Neural cell (in vitro differentiated cells): ENCODE results near the gene ARHGEF16. TPM values are rescaled to one million over a fixed set of nuclear protein-coding genes. Genes with fewer than 3 reads are reported as not detected.

Source experiments
- H2AFZ ChIP-seq: fragments of 200-600, 300-800 bp; sonication (generic), shearing (Covaris generic); 2 replicates; pipeline ENCODE4 v1.6.0; 2014; ENCODE audit warnings: low read depth, mild to moderate bottlenecking, antibody characterized with exemption, low read length, moderate library complexity
- H3F3A ChIP-seq: fragments of 200-600 bp; shearing (Covaris generic); 2 replicates; pipeline ENCODE4 v1.6.1; 2016; ENCODE audit warnings: mild to moderate bottlenecking, moderate library complexity, mixed read lengths, antibody characterized with exemption, low read length; ENCODE audit not compliant: insufficient read depth, poor library complexity, severe bottlenecking
- H3K27ac ChIP-seq: fragments of 200-600, 300-800 bp; sonication (generic), shearing (Covaris generic); 2 replicates; pipeline ENCODE4 v1.5.1; 2014; ENCODE audit warnings: mild to moderate bottlenecking, low read length, moderate library complexity
- H3K27me3 ChIP-seq: fragments of 300-800, 200-600 bp; sonication (generic), shearing (Covaris generic); 2 replicates; pipeline ENCODE4 v1.6.0; 2014; ENCODE audit warnings: mild to moderate bottlenecking, low read depth, low read length, moderate library complexity; ENCODE audit not compliant: insufficient read depth
- H3K36me3 ChIP-seq: fragments of 300-800, 200-600 bp; sonication (generic), shearing (Covaris generic); 2 replicates; pipeline ENCODE4 v1.5.1; 2014; ENCODE audit warnings: mild to moderate bottlenecking, antibody characterized with exemption, low read length, moderate library complexity; ENCODE audit not compliant: insufficient read depth
- H3K4me2 ChIP-seq: fragments of 300-800, 200-600 bp; sonication (generic), shearing (Covaris generic); 2 replicates; pipeline ENCODE4 v1.6.0; 2014; ENCODE audit warnings: mild to moderate bottlenecking, low read length
- H3K4me3 ChIP-seq: fragments of 300-800, 200-600 bp; sonication (generic), shearing (Covaris generic); 2 replicates; pipeline ENCODE4 v1.5.1; 2014; ENCODE audit warnings: mild to moderate bottlenecking, low read length, moderate library complexity
- H3K79me2 ChIP-seq: fragments of 200-600 bp; shearing (Covaris generic); replicated peaks from 2 replicates; pipeline ENCODE4 v1.6.0; 2014; ENCODE audit warnings: mild to moderate bottlenecking, low read length, moderate library complexity; ENCODE audit not compliant: insufficient read depth
- H3K9ac ChIP-seq: fragments of 300-800, 200-600 bp; sonication (generic), shearing (Covaris generic); 2 replicates; pipeline ENCODE4 v1.6.1; 2016; ENCODE audit warnings: mild to moderate bottlenecking, low read length, mixed read lengths
- H3K9me2 ChIP-seq: fragments of 200-600 bp; shearing (Covaris generic); 2 replicates; pipeline ENCODE4 v1.6.1; 2016; ENCODE audit warnings: mild to moderate bottlenecking, low read length, mixed read lengths; ENCODE audit not compliant: insufficient read depth
- H3K9me3 ChIP-seq: fragments of 200-600, 300-800 bp; sonication (generic), shearing (Covaris generic); 2 replicates; pipeline ENCODE4 v1.6.1; 2016; ENCODE audit warnings: mild to moderate bottlenecking, mixed run types, low read length, moderate library complexity, mixed read lengths
- H4K20me1 ChIP-seq: fragments of 200-600 bp; shearing (Covaris generic); 2 replicates; pipeline ENCODE4 v1.6.1; 2016; ENCODE audit warnings: mild to moderate bottlenecking, mixed run types; ENCODE audit not compliant: insufficient read depth
- CTCF ChIP-seq: fragments of 450-650 bp; IDR thresholded peaks from 2 replicates; pipeline ENCODE4 v1.5.1; 2014; ENCODE audit warnings: antibody characterized with exemption, mild to moderate bottlenecking, moderate library complexity; ENCODE audit not compliant: poor library complexity, severe bottlenecking
- EP300 ChIP-seq: fragments of 450-650 bp; conservative IDR thresholded peaks from 2 replicates; pipeline ENCODE4 v1.6.1; 2014; ENCODE audit warnings: antibody characterized with exemption, mild to moderate bottlenecking, moderate library complexity; ENCODE audit not compliant: poor library complexity, severe bottlenecking
- EZH2 ChIP-seq: fragments of 200-600, 300-800 bp; shearing (Covaris generic), sonication (generic); IDR thresholded peaks from 2 replicates; pipeline ENCODE4 v1.6.1; 2014; ENCODE audit warnings: antibody characterized with exemption, low read length, borderline replicate concordance, mild to moderate bottlenecking; ENCODE audit not compliant: insufficient read depth, poor library complexity, severe bottlenecking
- MXI1 ChIP-seq: fragments of 450-650 bp; conservative IDR thresholded peaks from 2 replicates; pipeline ENCODE4 v1.6.1; 2014; ENCODE audit warnings: antibody characterized with exemption, mild to moderate bottlenecking; ENCODE audit not compliant: poor library complexity, severe bottlenecking
- POLR2AphosphoS5 ChIP-seq: IDR thresholded peaks from 2 replicates; pipeline ENCODE4 v1.6.1; 2012
- RAD21 ChIP-seq: fragments of 450-650 bp; conservative IDR thresholded peaks from 2 replicates; pipeline ENCODE4 v1.6.1; 2014; ENCODE audit warnings: antibody characterized with exemption, mild to moderate bottlenecking, moderate library complexity
- REST ChIP-seq: IDR thresholded peaks from 2 replicates; pipeline ENCODE4 v1.6.1; 2012; ENCODE audit warnings: borderline replicate concordance
- SMC3 ChIP-seq: fragments of 450-650 bp; conservative IDR thresholded peaks from 2 replicates; pipeline ENCODE4 v1.6.1; 2014; ENCODE audit warnings: antibody characterized with exemption, mild to moderate bottlenecking, moderate library complexity; ENCODE audit not compliant: poor library complexity
- TAF1 ChIP-seq: IDR thresholded peaks from 2 replicates; pipeline ENCODE4 v1.6.1; 2012; ENCODE audit warnings: low read depth
- polyA plus RNA-seq: library from polyadenylated mRNA; depleted of rRNA; stranded (reverse); fragments of >200 nt; gene quantifications from 2 replicates; pipeline ENCODE4 v1.2.3, GENCODE V29; 2014

ARHGEF16 gene
- polyA plus RNA-seq, 1 donor from 2014 or later = 0.64 TPM

- Histone ChIP-seq H2AFZ (no peak overlapping the region), H3K9ac (no peak overlapping the region), H3K79me2 (no peaks in the 10 kb centered on the region), H3K4me3 (no peak overlapping the region), H3K27ac (no peak overlapping the region), H3K9me2 (no peaks in the 10 kb centered on the region), H3K36me3 (no peaks in the 10 kb centered on the region), H4K20me1 (no peaks in the 10 kb centered on the region), H3K4me2 (no peak overlapping the region), H3K27me3 (no peaks in the 10 kb centered on the region), H3F3A (no peaks in the 10 kb centered on the region), H3K9me3 (no peaks in the 10 kb centered on the region)
- TF ChIP-seq POLR2AphosphoS5 (no peak), REST (no peak), MXI1 (no peak), CTCF (no peak), TAF1 (no peak), EP300 (no peak), SMC3 (no peak), EZH2 (no peak), RAD21 (no peak)
Measured at GRCh38 chr1:3498986-3499385, 44.5 kb downstream of the ARHGEF16 start.

GRCh38 chr1:3499611-3500010, 45.1 kb downstream of the ARHGEF16 start:
- Histone ChIP-seq H3K9me2 (no peaks in the 10 kb centered on the region), H3K9me3 (no peaks in the 10 kb centered on the region), H3K79me2 (no peaks in the 10 kb centered on the region), H3K4me3 (no peak overlapping the region), H2AFZ (no peak overlapping the region), H3K4me2 (no peak overlapping the region), H3K27me3 (no peaks in the 10 kb centered on the region), H3K9ac (no peak overlapping the region), H3F3A (no peaks in the 10 kb centered on the region), H3K27ac (no peak overlapping the region), H3K36me3 (no peaks in the 10 kb centered on the region), H4K20me1 (no peaks in the 10 kb centered on the region)
- TF ChIP-seq TAF1 = no peak
- no peak for TF ChIP-seq REST
- no peak for TF ChIP-seq MXI1
- TF ChIP-seq RAD21 = no peak
- no peak for TF ChIP-seq CTCF
- TF ChIP-seq POLR2AphosphoS5 = no peak
